A549 (cell line): ENCODE results near the gene COX7B. TPM values are rescaled to one million over a fixed set of nuclear protein-coding genes. Genes with fewer than 3 reads are reported as not detected.

Experiments used
- ATAC-seq, 2 experiments: fragments of 200-7000 bp in 1 of 2; fragments of >200 bp in 1 of 2; cut with Nextera tagmentation in 1 of 2; cut with Tn5 transposase in 1 of 2; 3 replicates each; pipeline versions ENCODE4 v1.8.0 to v1.9.1; 2018 to 2020; ENCODE audit warnings: mild to moderate bottlenecking in 1 of 2, moderate library complexity in 1 of 2
- CTCF ChIA-PET: fragments of 300-600 bp; sonication (Branson Sonifier 250); formaldehyde crosslinking; extraction: SDS; loops from one replicate; lab custom pipeline; 2021; ENCODE audit warnings: antibody characterized with exemption, inconsistent platforms; lab: Yijun Ruan, JAX
- POLR2A ChIA-PET: fragments of 350-600 bp; formaldehyde crosslinking; extraction: SDS; loops from one replicate; lab custom pipeline; 2021; ENCODE audit warnings: antibody characterized with exemption, inconsistent platforms; lab: Yijun Ruan, JAX
- DNase-seq, 2 experiments: peaks; one replicate each; pipeline versions ENCODE4 v3.0.0 to v3.0.0-alpha.2; 2011 to 2016; ENCODE audit warnings: low read depth in 1 of 2, low spot score in 1 of 2
- FAIRE-seq: peaks from 2 replicates; lab custom pipeline; 2011; peaks lifted over from hg19 to GRCh38; lab: Jason Lieb, UNC
- H3K27ac ChIP-seq, 2 experiments: fragments of >200 bp; sonication (Bioruptor Twin); formaldehyde crosslinking; 3 replicates each; pipeline ENCODE4 v1.5.1; 2016 to 2017
- H3K4me1 ChIP-seq: fragments of >200 bp; sonication (Bioruptor Twin); formaldehyde crosslinking; 3 replicates; pipeline ENCODE4 v1.6.1; 2016
- H3K4me2 ChIP-seq: fragments of >200 bp; sonication (Bioruptor Twin); formaldehyde crosslinking; 3 replicates; pipeline ENCODE4 v1.6.1; 2016
- H3K4me3 ChIP-seq: fragments of >200 bp; sonication (Bioruptor Twin); formaldehyde crosslinking; 3 replicates; pipeline ENCODE4 v1.5.1; 2016
- H3K9me3 ChIP-seq: fragments of >200 bp; sonication (Bioruptor Twin); formaldehyde crosslinking; 3 replicates; pipeline ENCODE4 v1.6.1; 2016
- CBX8 ChIP-seq: fragments of 200-600 bp; sonication (generic); IDR thresholded peaks from 2 replicates; pipeline ENCODE4 v1.6.1; 2016
- EHF ChIP-seq: fragments of 250-450 bp; sonication (Bioruptor Pico); IDR thresholded peaks from 2 replicates; pipeline ENCODE4 v1.5.0; 2020; ENCODE audit warnings: mild to moderate bottlenecking
- EP300 ChIP-seq, 2 experiments: fragments of >200 bp; sonication (Bioruptor Twin); formaldehyde crosslinking; IDR thresholded peaks; 2 replicates in 1 of 2; 3 replicates in 1 of 2; pipeline ENCODE4 v1.6.1; 2016 to 2017
- ESRRA ChIP-seq: fragments of 150-350 bp; IDR thresholded peaks from 2 replicates; pipeline ENCODE4 v1.6.1; 2014; ENCODE audit warnings: mild to moderate bottlenecking, low read length, borderline replicate concordance
- FOSB ChIP-seq: fragments of 250-450 bp; sonication (Bioruptor Pico); IDR thresholded peaks from 2 replicates; pipeline ENCODE4 v1.5.0; 2020; ENCODE audit warnings: mild to moderate bottlenecking, moderate library complexity
- GATA3 ChIP-seq: IDR thresholded peaks from 2 replicates; pipeline ENCODE4 v1.6.1; 2012; ENCODE audit warnings: borderline replicate concordance
- HES2 ChIP-seq: fragments of >200 bp; sonication (Bioruptor Twin); formaldehyde crosslinking; IDR thresholded peaks from 2 replicates; pipeline ENCODE4 v1.6.1; 2016
- HEYL ChIP-seq: fragments of 250-450 bp; sonication (Bioruptor Pico); IDR thresholded peaks from 2 replicates; pipeline ENCODE4 v1.8.0; 2021; ENCODE audit warnings: mild to moderate bottlenecking, moderate library complexity
- HMGXB4 ChIP-seq: fragments of 250-450 bp; sonication (Bioruptor Pico); IDR thresholded peaks from 2 replicates; pipeline ENCODE4 v1.5.0; 2021; ENCODE audit warnings: mild to moderate bottlenecking, moderate library complexity, borderline replicate concordance
- HOXA7 ChIP-seq: fragments of 250-450 bp; sonication (Bioruptor Pico); IDR thresholded peaks from 2 replicates; pipeline ENCODE4 v1.5.0; 2020; ENCODE audit warnings: mild to moderate bottlenecking, moderate library complexity
- JUN ChIP-seq, 2 experiments: fragments of >200 bp; sonication (Bioruptor Twin); formaldehyde crosslinking; IDR thresholded peaks; 2 replicates in 1 of 2; 3 replicates in 1 of 2; pipeline ENCODE4 v1.6.1; 2016 to 2017
- MAX ChIP-seq: IDR thresholded peaks from 2 replicates; pipeline ENCODE4 v1.6.1; 2012
- MYC ChIP-seq: IDR thresholded peaks from 2 replicates; pipeline ENCODE4 v1.6.1; 2012; ENCODE audit warnings: mild to moderate bottlenecking, inconsistent platforms, low read length, improper control_type of control experiment, borderline replicate concordance
- NR3C1 ChIP-seq: fragments of >200 bp; sonication (Bioruptor Twin); formaldehyde crosslinking; IDR thresholded peaks from 3 replicates; pipeline ENCODE4 v1.6.1; 2017
- PBX3 ChIP-seq: IDR thresholded peaks from 2 replicates; pipeline ENCODE4 v1.6.1; 2012
- POLR2A ChIP-seq: IDR thresholded peaks from 2 replicates; pipeline ENCODE4 v1.6.1; 2012; ENCODE audit warnings: mild to moderate bottlenecking, low read length
- RAD21 ChIP-seq, 2 experiments: fragments of >200 bp in 1 of 2; sonication (Bioruptor Twin) in 1 of 2; formaldehyde crosslinking in 1 of 2; IDR thresholded peaks in 1 of 2; conservative IDR thresholded peaks in 1 of 2; 2 replicates in 1 of 2; 3 replicates in 1 of 2; pipeline ENCODE4 v1.6.1; 2012 to 2018; ENCODE audit warnings: inconsistent platforms in 1 of 2
- RARB ChIP-seq: fragments of 250-450 bp; sonication (Bioruptor Pico); IDR thresholded peaks from 2 replicates; pipeline ENCODE4 v1.8.0; 2021; ENCODE audit warnings: mild to moderate bottlenecking, moderate library complexity
- RCOR1 ChIP-seq: fragments of 150-350 bp; IDR thresholded peaks from 2 replicates; pipeline ENCODE4 v1.6.1; 2014; ENCODE audit warnings: antibody characterized with exemption, low read length, low read depth
- SMC3 ChIP-seq: fragments of >200 bp; sonication (Bioruptor Twin); formaldehyde crosslinking; IDR thresholded peaks from 3 replicates; pipeline ENCODE4 v1.6.1; 2018; ENCODE audit warnings: inconsistent platforms
- SREBF2 ChIP-seq: fragments of 450-650 bp; IDR thresholded peaks from 2 replicates; pipeline ENCODE4 v1.6.1; 2014; ENCODE audit warnings: mild to moderate bottlenecking, moderate library complexity
- TFCP2L1 ChIP-seq: fragments of 250-450 bp; sonication (Bioruptor Pico); IDR thresholded peaks from 2 replicates; pipeline ENCODE4 v1.5.0; 2021; ENCODE audit warnings: mild to moderate bottlenecking
- TP53 ChIP-seq: fragments of 250-450 bp; sonication (Bioruptor Pico); IDR thresholded peaks from 2 replicates; pipeline ENCODE4 v1.5.0; 2021; ENCODE audit warnings: mild to moderate bottlenecking, moderate library complexity
- USF2 ChIP-seq: fragments of 450-650 bp; IDR thresholded peaks from 2 replicates; pipeline ENCODE4 v1.6.1; 2014; ENCODE audit warnings: antibody characterized with exemption
- ZC3H11A ChIP-seq: fragments of 450-650 bp; IDR thresholded peaks from 2 replicates; pipeline ENCODE4 v1.6.1; 2014; ENCODE audit warnings: antibody characterized with exemption, mild to moderate bottlenecking
- ZFP36 ChIP-seq: fragments of 450-650 bp; IDR thresholded peaks from 2 replicates; pipeline ENCODE4 v1.6.1; 2014; ENCODE audit warnings: borderline replicate concordance; ENCODE audit not compliant: partially characterized antibody
- ZNF302 ChIP-seq: fragments of 250-450 bp; sonication (Bioruptor Pico); IDR thresholded peaks from 2 replicates; pipeline ENCODE4 v1.9.0; 2021; ENCODE audit warnings: inconsistent platforms, mild to moderate bottlenecking, moderate library complexity
- ZSCAN20 ChIP-seq: fragments of 250-450 bp; sonication (Bioruptor Pico); IDR thresholded peaks from 2 replicates; pipeline ENCODE4 v1.8.0; 2022; ENCODE audit warnings: mild to moderate bottlenecking, moderate library complexity
- WGBS: methylation state at CpG from one replicate; pipeline ENCODE4 v1.1.6; 2017; ENCODE audit errors: missing lambda C conversion rate; 5-methylcytosine and 5-hydroxymethylcytosine counted together
- polyA plus RNA-seq, 4 experiments: library from polyadenylated mRNA; depleted of rRNA in 3 of 4; stranded (reverse); fragments of >200 nt; fragmentation: RNase III in 1 of 4; extraction: RNeasy Plus Mini Kit Qiagen cat#74134 plus additional on column Dnase treatment in 1 of 4; gene quantifications; 2 replicates in 3 of 4; 3 replicates in 1 of 4; pipeline ENCODE4 v1.2.3, GENCODE V29; 2011 to 2017

The COX7B gene
- polyA plus RNA-seq, 2 of the 4 experiments (the other 2 are of a cell fraction), result 792 to 1,133 TPM

- TF ChIP-seq MAX, result no peak; the same call in 1 of the 2 replicates
- no peak for TF ChIP-seq SREBF2
- TF ChIP-seq HOXA7 (CRISPR knock-in tag), result no peak
- no peak for TF ChIP-seq USF2
- TF ChIP-seq RARB (CRISPR knock-in tag), result no peak
- no peak for TF ChIP-seq ZC3H11A
- TF ChIP-seq ZNF302 (CRISPR knock-in tag), result no peak
Observed at GRCh38 chrX:77894921-77895886, 4.1 kb upstream of the COX7B start, which contains the start of gene MAGT1 (continued).

- 16% methylated on average over 1 of the region's 1 CpG for WGBS
- Histone ChIP-seq H3K4me2 (peak overlapping the region; percentile 62), H3K27ac (peak overlapping the region in 1 of 2 experiments; percentile 26; a peak in 2 of 6 replicates), H3K9me3 (no peaks in the 10 kb centered on the region), H3K4me3 (peak overlapping the region; percentile 85), H3K4me1 (peaks cover 5% of the 10 kb centered on the region; the same call in 1 of the 3 replicates)
- POLR2A ChIA-PET, result interaction anchor here (2.2 kb wide), 1 partner anchor 8 kb away, joined by 48 read pairs; the partner anchor contains the start of gene ATP7A
- no peak for FAIRE-seq
- ATAC-seq, result no peak
- no peak for TF ChIP-seq POLR2A
- no peak for TF ChIP-seq FOSB (CRISPR knock-in tag)
- no peak for TF ChIP-seq EP300 (IDR thresholded peaks at IDR 0.05)
- TF ChIP-seq TP53 (CRISPR knock-in tag), result no peak
- TF ChIP-seq RAD21 (conservative IDR thresholded peaks at IDR 0.05 in 1 of 2, IDR thresholded peaks at IDR 0.05 in 1 of 2), result no peak
- TF ChIP-seq CBX8, result no peak
- TF ChIP-seq HES2, result no peak
- no peak for TF ChIP-seq HOXA7 (CRISPR knock-in tag)
- no peak for TF ChIP-seq ESRRA
- no peak for TF ChIP-seq EHF (CRISPR knock-in tag)
- no peak for TF ChIP-seq HMGXB4
- TF ChIP-seq JUN (IDR thresholded peaks at IDR 0.05), result no peak
- no peak for TF ChIP-seq MAX
- no peak for TF ChIP-seq GATA3
- no peak for TF ChIP-seq HEYL (CRISPR knock-in tag)
- DNase-seq, result no peak
- CTCF ChIA-PET, result interaction anchor here (0.7 to 5.5 kb wide), 4 partner anchors 9 to 124 kb away, joined by 3 to 35 read pairs (median 10); partner anchors contain the start of gene ATP7A
Observed at GRCh38 chrX:77900688-77901087, 1.4 kb downstream of the COX7B start.

- no peak for FAIRE-seq
- Histone ChIP-seq H3K27ac (no peak overlapping the region), H3K9me3 (no peaks in the 10 kb centered on the region), H3K4me1 (peaks cover 5% of the 10 kb centered on the region; the same call in 1 of the 3 replicates), H3K4me3 (no peak overlapping the region), H3K4me2 (peak overlapping the region; percentile 62; the same call in 2 of the 3 replicates)
- WGBS, result 95% methylated on average over 5 of the region's 5 CpGs
- CTCF ChIA-PET, result interaction anchor here (1.0 to 5.5 kb wide), 3 partner anchors 9 to 124 kb away, joined by 4 to 35 read pairs (median 15); partner anchors contain the start of gene ATP7A
- no peak for TF ChIP-seq RCOR1
- TF ChIP-seq TFCP2L1, result no peak
- TF ChIP-seq CBX8, result no peak
- TF ChIP-seq ZFP36, result no peak
- TF ChIP-seq NR3C1, result no peak
- TF ChIP-seq MYC, result no peak
- no peak for TF ChIP-seq POLR2A
- no peak for TF ChIP-seq PBX3
- no peak for TF ChIP-seq ZSCAN20 (CRISPR knock-in tag)
- TF ChIP-seq ESRRA, result no peak
- no peak for TF ChIP-seq SMC3
- no peak for DNase-seq
- POLR2A ChIA-PET, result no interaction called here
- no peak for ATAC-seq
Observed at GRCh38 chrX:77901506-77901905, 2.2 kb downstream of the COX7B start.
